SK-N-SH (cell line): ENCODE data around the gene RGS9. TPM values are rescaled to one million over a fixed set of nuclear protein-coding genes. Genes with fewer than 3 reads are reported as not detected.

Experiments
- CTCF ChIA-PET: fragments of 300-600, 350-600 bp; formaldehyde crosslinking; extraction: SDS; loops from one replicate; lab custom pipeline; 2021; lab: Yijun Ruan, JAX
- POLR2A ChIA-PET: fragments of 350-600 bp; sonication (Branson Sonifier 250); formaldehyde crosslinking; extraction: SDS; loops from one replicate; lab custom pipeline; 2020; ENCODE audit warnings: antibody characterized with exemption, inconsistent platforms; lab: Yijun Ruan, JAX
- DNase-seq: peaks from one replicate; pipeline ENCODE4 v3.0.0; 2012
- H2AFZ ChIP-seq: fragments of 200-600 bp; sonication (generic); 2 replicates; pipeline ENCODE4 v1.8.1; 2016; ENCODE audit warnings: antibody characterized with exemption, mild to moderate bottlenecking, low read depth
- H3F3A ChIP-seq: fragments of 200-600 bp; sonication (generic); replicated peaks from 2 replicates; pipeline ENCODE3; 2016; ENCODE audit warnings: antibody characterized with exemption, mild to moderate bottlenecking; ENCODE audit not compliant: insufficient read depth
- H3K27ac ChIP-seq, 2 experiments: fragments of 200-500 bp in 1 of 2; fragments of 200-600 bp in 1 of 2; sonication (Bioruptor generic) in 1 of 2; sonication (generic), shearing (Covaris generic) in 1 of 2; 2 replicates each; pipeline versions ENCODE4 v1.5.1 to v1.6.1; 2014 to 2016; ENCODE audit warnings: low read depth in 2 of 2, inconsistent platforms in 1 of 2, low read length in 1 of 2, mild to moderate bottlenecking in 1 of 2, mixed read lengths in 1 of 2
- H3K27me3 ChIP-seq: fragments of 200-600 bp; sonication (generic), shearing (Covaris generic); 2 replicates; pipeline ENCODE4 v1.6.1; 2016; ENCODE audit warnings: mixed run types; ENCODE audit not compliant: insufficient read depth
- H3K36me3 ChIP-seq, 2 experiments: fragments of 200-500 bp in 1 of 2; fragments of 200-600 bp in 1 of 2; sonication (Bioruptor generic) in 1 of 2; sonication (generic) in 1 of 2; replicated peaks in 1 of 2; 2 replicates each; pipeline versions ENCODE3 to v1.5.1; 2014 to 2016; ENCODE audit warnings: low read length in 1 of 2, mild to moderate bottlenecking in 1 of 2; ENCODE audit not compliant: insufficient read depth in 2 of 2, control insufficient read depth in 1 of 2
- H3K4me1 ChIP-seq, 2 experiments: fragments of 200-500 bp in 1 of 2; fragments of 200-600 bp in 1 of 2; sonication (Bioruptor generic) in 1 of 2; sonication (generic), shearing (Covaris generic) in 1 of 2; 2 replicates each; pipeline versions ENCODE4 v1.5.1 to v1.6.1; 2014 to 2016; ENCODE audit warnings: low read depth in 1 of 2, low read length in 1 of 2, mixed run types in 1 of 2; ENCODE audit not compliant: insufficient read depth in 2 of 2, control insufficient read depth in 1 of 2
- H3K4me2 ChIP-seq: fragments of 200-600 bp; sonication (generic), shearing (Covaris generic); 2 replicates; pipeline ENCODE4 v1.6.1; 2017; ENCODE audit warnings: mixed run types
- H3K4me3 ChIP-seq, 2 experiments: fragments of 200-500 bp in 1 of 2; fragments of 200-600 bp in 1 of 2; sonication (Bioruptor generic) in 1 of 2; sonication (generic), shearing (Covaris generic) in 1 of 2; 2 replicates each; pipeline versions ENCODE4 v1.5.1 to v1.8.1; 2014 to 2016; ENCODE audit warnings: low read depth in 2 of 2, inconsistent platforms in 1 of 2, low read length in 1 of 2, mild to moderate bottlenecking in 1 of 2, mixed read lengths in 1 of 2, moderate library complexity in 1 of 2
- H3K79me2 ChIP-seq: fragments of 200-600 bp; sonication (generic); 2 replicates; pipeline ENCODE4 v1.8.1; 2017; ENCODE audit warnings: mild to moderate bottlenecking; ENCODE audit not compliant: insufficient read depth
- H3K9ac ChIP-seq: fragments of 200-600 bp; sonication (generic); 2 replicates; pipeline ENCODE4 v1.6.1; 2017; ENCODE audit warnings: mixed run types
- H3K9me2 ChIP-seq: fragments of 200-600 bp; sonication (generic); 2 replicates; pipeline ENCODE4 v1.6.1; 2017; ENCODE audit warnings: mixed run types
- H3K9me3 ChIP-seq: fragments of 200-600 bp; sonication (generic); 2 replicates; pipeline ENCODE4 v1.6.1; 2017; ENCODE audit warnings: mixed run types, mild to moderate bottlenecking, moderate library complexity
- H4K20me1 ChIP-seq: fragments of 200-600 bp; sonication (generic); 2 replicates; pipeline ENCODE4 v1.6.1; 2017; ENCODE audit warnings: mild to moderate bottlenecking, mixed run types; ENCODE audit not compliant: insufficient read depth
- EP300 ChIP-seq, 2 experiments: IDR thresholded peaks; 2 replicates each; pipeline versions ENCODE4 v1.4.0 to v1.6.1; 2012; ENCODE audit warnings: borderline replicate concordance in 1 of 2, low read depth in 1 of 2, low read length in 1 of 2
- EZH2phosphoT487 ChIP-seq: fragments of 200-600 bp; sonication (generic); IDR thresholded peaks from 2 replicates; pipeline ENCODE4 v1.6.1; 2017; ENCODE audit warnings: low read depth, mixed run types, mild to moderate bottlenecking, antibody characterized with exemption, moderate library complexity, borderline replicate concordance
- FOXJ3 ChIP-seq: sonication (generic); formaldehyde crosslinking; IDR thresholded peaks from 2 replicates; pipeline ENCODE4 v1.5.1; 2020; ENCODE audit warnings: mild to moderate bottlenecking, missing genetic modification reagents
- GABPA ChIP-seq: IDR thresholded peaks from 2 replicates; pipeline ENCODE4 v1.4.0; 2012; ENCODE audit warnings: low read depth, mild to moderate bottlenecking
- IRF3 ChIP-seq: fragments of 150-350 bp; IDR thresholded peaks from 2 replicates; pipeline ENCODE4 v1.6.1; 2016; ENCODE audit warnings: mild to moderate bottlenecking, low read depth, low read length
- JUND ChIP-seq: IDR thresholded peaks from 2 replicates; pipeline ENCODE4 v1.4.0; 2012
- MXI1 ChIP-seq: IDR thresholded peaks from 2 replicates; pipeline ENCODE4 v1.6.1; 2012; ENCODE audit warnings: mild to moderate bottlenecking, low read depth, low read length, improper control_type of control experiment
- NFIC ChIP-seq: IDR thresholded peaks from 2 replicates; pipeline ENCODE4 v1.4.0; 2012; ENCODE audit warnings: borderline replicate concordance
- POLR2AphosphoS5 ChIP-seq: IDR thresholded peaks from 2 replicates; pipeline ENCODE4 v1.6.1; 2012; ENCODE audit warnings: low read depth, low read length
- RAD21 ChIP-seq: IDR thresholded peaks from 2 replicates; pipeline ENCODE4 v1.6.1; 2012; ENCODE audit warnings: mild to moderate bottlenecking, low read length
- RCOR1 ChIP-seq: fragments of 150-350 bp; IDR thresholded peaks from 2 replicates; pipeline ENCODE4 v1.6.1; 2017; ENCODE audit warnings: antibody characterized with exemption, low read length
- RFX5 ChIP-seq: IDR thresholded peaks from 2 replicates; pipeline ENCODE4 v1.6.1; 2012; ENCODE audit warnings: mild to moderate bottlenecking, improper control_type of control experiment, low read length
- RXRA ChIP-seq: IDR thresholded peaks from 2 replicates; pipeline ENCODE4 v1.4.0; 2012; ENCODE audit warnings: low read depth, mild to moderate bottlenecking, borderline replicate concordance
- SIN3A ChIP-seq: IDR thresholded peaks from 2 replicates; pipeline ENCODE4 v1.6.1; 2012; ENCODE audit warnings: low read depth, mild to moderate bottlenecking, low read length, moderate library complexity, borderline replicate concordance
- SMC3 ChIP-seq: IDR thresholded peaks from 2 replicates; pipeline ENCODE4 v1.6.1; 2012; ENCODE audit warnings: low read depth, low read length, improper control_type of control experiment
- TAF1 ChIP-seq: IDR thresholded peaks from 2 replicates; pipeline ENCODE4 v1.6.1; 2012; ENCODE audit warnings: low read depth, mild to moderate bottlenecking, low read length, moderate library complexity, borderline replicate concordance
- ZBTB33 ChIP-seq: IDR thresholded peaks from 2 replicates; pipeline ENCODE4 v1.4.0; 2012; ENCODE audit warnings: low read depth, borderline replicate concordance
- WGBS: methylation state at CpG from one replicate; pipeline ENCODE4 v1.1.6; 2017; ENCODE audit warnings: low lambda C conversion rate; 5-methylcytosine and 5-hydroxymethylcytosine counted together
- polyA plus RNA-seq, 3 experiments: library from polyadenylated mRNA; depleted of rRNA; stranded (reverse); fragments of >200 nt; gene quantifications; 2 replicates each; pipeline ENCODE4 v1.2.3, GENCODE V29; 2012
- TF ChIP-seq, protein P1 (sequence below): fragments of 200-600 bp; sonication (generic); IDR thresholded peaks from 2 replicates; pipeline ENCODE4 v1.6.1; 2017; ENCODE audit warnings: antibody characterized with exemption, mild to moderate bottlenecking, moderate library complexity
- TF ChIP-seq, protein P2 (sequence below): IDR thresholded peaks from 2 replicates; pipeline ENCODE4 v1.4.0; 2012; ENCODE audit warnings: low read depth, borderline replicate concordance
- TF ChIP-seq, protein P3 (sequence below): IDR thresholded peaks from 2 replicates; pipeline ENCODE4 v1.4.0; 2012; ENCODE audit warnings: low read depth

The RGS9 gene
- polyA plus RNA-seq, 1 of the 3 experiments (the other 2 are of a cell fraction): 1.4 TPM

DNA sequence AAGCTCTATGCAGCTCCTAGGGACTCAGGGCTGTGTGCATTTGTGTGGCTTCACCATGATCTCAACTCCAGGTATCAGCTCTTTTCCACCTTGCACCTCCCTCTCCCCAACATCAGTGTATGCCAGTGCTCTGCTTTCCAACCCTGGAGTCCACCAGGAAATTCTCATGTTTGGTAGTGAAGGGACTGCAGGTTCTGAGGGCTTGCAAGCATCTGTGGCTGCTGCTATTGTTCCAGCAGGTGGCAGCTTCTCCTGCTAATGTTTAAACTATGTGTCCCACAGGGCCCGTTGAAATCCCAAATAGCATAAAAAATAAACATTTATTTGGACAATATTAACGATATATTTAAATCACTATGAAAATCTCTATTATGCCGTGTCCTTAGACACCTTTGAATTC, 82.0 kb downstream of the RGS9 start:
- no peak overlapping the region for H2AFZ ChIP-seq
- peaks cover 29% of the 10 kb centered on the region; the same call in 1 of the 2 replicates for H3K27me3 ChIP-seq
- no peaks in the 10 kb centered on the region for H3K9me3 ChIP-seq
- no peak for DNase-seq
- no peaks in the 10 kb centered on the region for H3K9me2 ChIP-seq
- H3K36me3 ChIP-seq: no peaks in the 10 kb centered on the region
- no peaks in the 10 kb centered on the region for H3K79me2 ChIP-seq
- H3K9ac ChIP-seq: no peak overlapping the region
- POLR2A ChIA-PET: no interaction called here
- H3K4me2 ChIP-seq: no peak overlapping the region
- CTCF ChIA-PET: interaction anchor here (0.8 to 6.7 kb wide), 8 partner anchors 8 to 68 kb away, joined by 3 to 40 read pairs (median 4); no protein-coding TSS in a partner anchor
- no peaks in the 10 kb centered on the region for H4K20me1 ChIP-seq
- H3K4me3 ChIP-seq: no peak overlapping the region
- peaks cover 0 to 3% of the 10 kb centered on the region in 2 experiments; a peak in 1 of 4 replicates for H3K4me1 ChIP-seq
- H3F3A ChIP-seq: no peaks in the 10 kb centered on the region
- H3K27ac ChIP-seq: no peak overlapping the region
- TF ChIP-seq RAD21 (peak; percentile 34; the same call in 1 of the 2 replicates), SIN3A (no peak), POLR2AphosphoS5 (no peak), SMC3 (peak; percentile 12; the same call in 1 of the 2 replicates), FOXJ3 (CRISPR knock-in tag) (no peak)
- TF ChIP-seq, protein P1, sequence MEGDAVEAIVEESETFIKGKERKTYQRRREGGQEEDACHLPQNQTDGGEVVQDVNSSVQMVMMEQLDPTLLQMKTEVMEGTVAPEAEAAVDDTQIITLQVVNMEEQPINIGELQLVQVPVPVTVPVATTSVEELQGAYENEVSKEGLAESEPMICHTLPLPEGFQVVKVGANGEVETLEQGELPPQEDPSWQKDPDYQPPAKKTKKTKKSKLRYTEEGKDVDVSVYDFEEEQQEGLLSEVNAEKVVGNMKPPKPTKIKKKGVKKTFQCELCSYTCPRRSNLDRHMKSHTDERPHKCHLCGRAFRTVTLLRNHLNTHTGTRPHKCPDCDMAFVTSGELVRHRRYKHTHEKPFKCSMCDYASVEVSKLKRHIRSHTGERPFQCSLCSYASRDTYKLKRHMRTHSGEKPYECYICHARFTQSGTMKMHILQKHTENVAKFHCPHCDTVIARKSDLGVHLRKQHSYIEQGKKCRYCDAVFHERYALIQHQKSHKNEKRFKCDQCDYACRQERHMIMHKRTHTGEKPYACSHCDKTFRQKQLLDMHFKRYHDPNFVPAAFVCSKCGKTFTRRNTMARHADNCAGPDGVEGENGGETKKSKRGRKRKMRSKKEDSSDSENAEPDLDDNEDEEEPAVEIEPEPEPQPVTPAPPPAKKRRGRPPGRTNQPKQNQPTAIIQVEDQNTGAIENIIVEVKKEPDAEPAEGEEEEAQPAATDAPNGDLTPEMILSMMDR: peak; percentile 42
- TF ChIP-seq, protein P2, sequence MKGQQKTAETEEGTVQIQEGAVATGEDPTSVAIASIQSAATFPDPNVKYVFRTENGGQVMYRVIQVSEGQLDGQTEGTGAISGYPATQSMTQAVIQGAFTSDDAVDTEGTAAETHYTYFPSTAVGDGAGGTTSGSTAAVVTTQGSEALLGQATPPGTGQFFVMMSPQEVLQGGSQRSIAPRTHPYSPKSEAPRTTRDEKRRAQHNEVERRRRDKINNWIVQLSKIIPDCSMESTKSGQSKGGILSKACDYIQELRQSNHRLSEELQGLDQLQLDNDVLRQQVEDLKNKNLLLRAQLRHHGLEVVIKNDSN: no peak
- TF ChIP-seq, all 33 proteins: peak for 3
- 37% methylated on average over 3 of the region's 3 CpGs for WGBS

- Histone ChIP-seq H3F3A (no peaks in the 10 kb centered on the region), H3K4me3 (no peak overlapping the region), H3K4me1 (peaks cover 0 to 3% of the 10 kb centered on the region in 2 experiments; a peak in 1 of 4 replicates), H3K4me2 (no peak overlapping the region), H3K9ac (no peak overlapping the region), H3K27me3 (peaks cover 25% of the 10 kb centered on the region; the same call in 1 of the 2 replicates), H3K9me2 (no peaks in the 10 kb centered on the region), H2AFZ (no peak overlapping the region), H4K20me1 (no peaks in the 10 kb centered on the region), H3K27ac (no peak overlapping the region), H3K79me2 (no peaks in the 10 kb centered on the region), H3K9me3 (no peaks in the 10 kb centered on the region), H3K36me3 (no peaks in the 10 kb centered on the region)
- WGBS: 78% methylated on average over 3 of the region's 3 CpGs
- DNase-seq: no peak
- ChIA-PET POLR2A (no interaction called here), CTCF (interaction anchor here (0.7 to 6.7 kb wide), 9 partner anchors 9 to 67 kb away, joined by 3 to 40 read pairs (median 4); no protein-coding TSS in a partner anchor)
- TF ChIP-seq ZBTB33 (no peak), EP300 (IDR thresholded peaks at IDR 0.05; ENCODE audit: borderline replicate concordance in 1 of 2, low read depth in 1 of 2, low read length in 1 of 2) (no peak), POLR2AphosphoS5 (no peak), TAF1 (no peak), RCOR1 (no peak), NFIC (no peak), RXRA (no peak), JUND (no peak), EZH2phosphoT487 (no peak), RFX5 (no peak), IRF3 (no peak), GABPA (no peak), MXI1 (no peak)
- TF ChIP-seq, protein P1: no peak
- TF ChIP-seq, protein P3, sequence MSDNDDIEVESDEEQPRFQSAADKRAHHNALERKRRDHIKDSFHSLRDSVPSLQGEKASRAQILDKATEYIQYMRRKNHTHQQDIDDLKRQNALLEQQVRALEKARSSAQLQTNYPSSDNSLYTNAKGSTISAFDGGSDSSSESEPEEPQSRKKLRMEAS: no peak
These were observed 82.5 kb downstream of the RGS9 start for GRCh38 chr17:65219707-65220106.
